NCI-H1417 (cell line): Measurements from ENCODE around the gene CAMTA1.
A peak's percentile ranks its signal among the peaks of the same experiment; 100 is the strongest.
"Not testable (repeated sequence)": the region's sequence is repeated elsewhere in the genome, so short reads cannot be mapped to it uniquely, and the experiment has no call there.

ENCODE experiments used
- DNase-seq, 3 experiments: peaks; one replicate each; lab custom pipeline; 2025; lab: John Stamatoyannopoulos, UW

CAMTA1 gene

DNA sequence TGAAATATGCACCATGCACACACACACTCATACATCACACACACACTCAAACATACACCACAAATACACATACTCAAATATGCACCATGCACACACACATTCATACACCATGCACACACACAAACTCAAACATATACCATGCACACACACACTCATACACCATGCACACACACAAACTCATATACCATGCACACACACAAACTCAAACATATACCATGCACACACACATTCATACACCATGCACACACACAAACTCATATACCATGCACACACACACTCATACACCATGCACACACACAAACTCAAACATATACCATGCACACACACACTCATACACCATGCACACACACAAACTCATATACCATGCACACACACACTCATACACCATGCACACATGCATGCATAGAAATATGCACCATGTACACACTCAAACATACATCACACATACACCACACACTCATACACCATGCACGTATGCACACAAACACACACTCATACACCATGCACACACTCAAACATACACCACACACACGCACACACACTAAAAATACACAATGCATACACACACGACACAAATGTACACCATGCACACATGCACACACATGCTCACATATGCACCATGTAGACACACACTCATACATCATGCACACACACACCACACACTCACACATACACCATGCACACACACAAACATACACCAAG is 362.5 kb downstream of the CAMTA1 start:
- not testable (repeated sequence) for DNase-seq

- DNase-seq: no peak
Measured at GRCh38 chr1:7149080-7149838, 364.0 kb downstream of the CAMTA1 start.

- peak in 1 of 3 experiments; percentile 6 for DNase-seq
Measured at GRCh38 chr1:7150724-7151280, 365.5 kb downstream of the CAMTA1 start.

DNA sequence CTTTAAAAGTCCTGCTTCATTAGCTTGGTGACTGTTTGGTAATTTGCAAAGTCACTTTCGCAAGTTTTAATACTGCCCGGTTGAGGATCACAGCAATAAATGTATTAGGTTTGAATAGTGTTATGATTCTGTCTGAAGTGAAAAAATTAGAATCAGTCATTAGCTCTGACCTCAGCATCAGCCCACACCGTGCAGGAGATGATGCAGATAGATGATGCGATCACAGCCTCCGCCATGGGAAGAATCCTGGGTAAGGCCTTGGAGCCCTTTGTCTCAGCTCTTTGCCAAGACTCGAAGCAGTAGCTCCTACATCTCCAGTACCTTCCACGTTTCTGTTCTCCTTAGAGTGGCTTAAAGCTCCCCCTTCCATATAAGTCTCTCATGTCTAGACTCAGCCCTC is 366.7 kb downstream of the CAMTA1 start:
- no peak for DNase-seq

- DNase-seq: no peak
Measured at GRCh38 chr1:7152655-7153054, 367.4 kb downstream of the CAMTA1 start.

- peak in 1 of 3 experiments; percentile 18 for DNase-seq
Measured at GRCh38 chr1:7153464-7153863, 368.2 kb downstream of the CAMTA1 start.

DNA sequence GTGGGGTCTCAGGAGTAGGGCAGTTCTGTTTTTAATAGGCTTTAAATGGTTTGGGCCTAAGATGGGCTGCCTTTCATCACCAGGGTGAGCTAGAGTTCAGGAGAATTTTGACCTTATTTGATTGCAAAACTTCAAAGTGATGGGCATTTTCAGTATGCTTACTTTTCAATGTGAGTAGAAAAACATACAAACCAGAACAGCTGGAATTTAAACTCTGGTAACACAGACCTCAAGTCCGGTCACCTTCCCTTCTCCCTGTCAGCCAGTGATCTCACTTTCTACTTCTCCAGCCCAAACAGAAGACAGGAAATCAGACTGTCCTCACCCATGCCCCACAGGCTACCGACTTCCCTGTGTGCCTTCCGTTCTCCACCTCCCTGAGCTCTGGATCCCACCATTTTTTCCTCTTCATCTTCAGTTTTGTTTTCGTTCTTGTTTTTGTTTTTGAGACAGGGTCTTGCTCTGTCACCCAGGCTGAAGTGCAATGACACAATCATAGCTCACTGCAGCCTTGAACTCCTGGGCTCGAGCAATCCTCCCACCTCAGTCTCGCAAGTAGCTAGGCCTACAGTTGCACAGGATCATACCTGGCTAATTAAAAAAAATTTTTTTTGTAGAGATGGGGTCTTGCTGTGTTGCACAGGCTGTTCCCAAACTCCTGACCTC is 374.0 kb downstream of the CAMTA1 start:
- DNase-seq: no peak

GRCh38 chr1:7168554-7168953 is 383.3 kb downstream of the CAMTA1 start:
- not testable (repeated sequence) for DNase-seq

GRCh38 chr1:7171168-7171567 is 385.9 kb downstream of the CAMTA1 start:
- no peak for DNase-seq

DNA sequence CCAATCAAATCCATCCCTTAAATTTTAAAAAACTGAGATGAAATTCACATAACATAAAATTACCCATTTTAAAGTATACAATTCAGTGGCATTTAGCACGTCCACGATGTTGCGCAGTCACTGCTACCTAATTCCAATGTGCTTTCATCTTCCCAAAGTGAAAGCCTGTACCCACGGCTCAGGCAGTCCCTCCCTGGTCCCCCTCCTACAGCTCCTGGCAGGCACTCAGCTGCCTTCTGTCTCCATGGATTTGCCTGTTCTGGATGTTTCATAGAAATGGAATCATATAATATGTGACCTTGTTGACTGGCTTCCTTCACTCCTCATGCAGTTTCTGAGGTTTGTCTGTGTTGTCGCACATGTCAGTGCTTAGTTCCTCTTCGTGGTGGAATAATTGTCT is 386.3 kb downstream of the CAMTA1 start:
- no peak for DNase-seq

DNA sequence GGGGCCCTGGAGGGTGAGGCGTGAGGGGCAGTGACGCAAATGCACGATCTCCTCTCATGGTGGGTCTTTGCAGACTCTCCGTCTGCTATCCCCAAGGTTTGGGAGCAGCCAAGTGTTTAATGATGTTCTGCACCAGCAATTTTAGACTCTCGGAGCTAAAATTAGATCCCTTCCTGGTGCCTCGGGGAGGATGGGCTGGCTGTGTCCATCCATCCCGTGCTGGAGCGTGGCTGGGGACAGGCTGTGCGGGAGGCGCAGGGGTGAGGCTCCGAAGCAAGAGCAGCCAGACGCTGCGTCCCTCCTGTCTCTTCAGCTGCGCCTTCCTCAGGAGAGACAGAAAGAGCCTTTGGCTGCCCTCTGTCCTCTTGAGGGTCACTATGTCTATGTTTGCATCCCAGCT is 387.6 kb downstream of the CAMTA1 start:
- DNase-seq: peak in 1 of 3 experiments; percentile 10

DNA sequence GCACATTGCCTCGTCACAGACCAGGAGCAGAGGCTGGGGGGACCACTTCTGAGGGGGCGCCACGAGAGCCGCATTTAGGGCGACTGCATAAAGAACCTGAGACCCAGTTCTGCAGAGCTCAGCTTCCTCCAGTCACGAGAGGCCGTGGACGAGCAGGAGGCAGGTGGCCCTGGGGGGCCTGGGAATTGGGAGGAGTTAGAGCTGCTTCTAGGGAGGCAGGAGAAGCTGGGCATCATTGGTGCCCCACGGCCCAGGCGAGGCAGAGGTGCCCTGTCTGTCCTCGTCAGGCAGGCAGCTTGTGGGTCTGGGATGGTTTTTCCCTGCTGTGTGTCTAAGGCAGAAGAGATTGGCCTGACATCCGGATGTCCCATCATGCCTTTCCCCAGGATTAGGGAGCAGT is 389.3 kb downstream of the CAMTA1 start:
- DNase-seq: no peak

DNA sequence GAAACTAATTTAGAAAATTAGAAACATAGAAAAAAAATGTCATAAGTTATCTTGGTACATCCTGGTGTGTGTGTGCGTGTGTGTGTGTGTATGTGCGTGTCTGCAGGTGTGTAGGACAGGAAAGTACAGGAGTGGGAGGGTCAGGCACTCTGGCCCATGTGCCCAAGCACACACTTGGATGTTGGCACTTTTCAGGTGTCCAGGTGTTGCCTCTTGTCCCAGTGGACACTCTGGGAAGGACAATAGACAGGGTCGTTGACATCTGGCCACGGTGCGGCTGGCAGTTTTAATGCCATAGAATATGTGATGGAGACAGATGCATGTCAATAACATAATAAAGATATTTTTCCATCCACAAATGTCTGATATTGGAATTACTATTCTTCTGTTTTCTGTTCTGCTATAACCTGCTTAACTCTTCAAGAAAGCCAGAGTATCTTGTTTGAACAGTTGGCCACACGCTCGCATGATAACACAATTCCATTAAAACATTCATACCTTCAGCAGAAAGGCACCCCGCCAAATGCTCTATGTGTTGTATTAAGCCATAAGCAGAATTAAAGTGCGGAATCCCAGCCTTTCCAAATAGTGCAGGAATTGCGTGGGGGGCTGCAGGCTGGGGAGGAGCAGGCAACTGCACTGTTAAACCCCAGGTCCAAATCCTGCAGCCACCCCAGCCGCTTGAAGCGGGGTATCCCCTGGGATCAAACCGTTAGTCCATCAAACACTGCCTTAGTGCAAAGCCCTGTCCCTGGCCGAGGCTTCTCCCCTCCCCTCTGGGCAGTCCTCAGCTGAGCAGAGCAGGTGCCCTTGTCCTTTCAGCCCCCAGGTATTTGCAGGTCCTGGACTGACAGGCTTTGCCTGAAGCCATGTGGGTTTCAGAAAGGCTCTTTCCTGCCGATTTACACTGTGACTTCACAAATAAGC is 390.0 kb downstream of the CAMTA1 start:
- no peak for DNase-seq

GRCh38 chr1:7177021-7177420 is 391.8 kb downstream of the CAMTA1 start:
- no peak for DNase-seq

DNA sequence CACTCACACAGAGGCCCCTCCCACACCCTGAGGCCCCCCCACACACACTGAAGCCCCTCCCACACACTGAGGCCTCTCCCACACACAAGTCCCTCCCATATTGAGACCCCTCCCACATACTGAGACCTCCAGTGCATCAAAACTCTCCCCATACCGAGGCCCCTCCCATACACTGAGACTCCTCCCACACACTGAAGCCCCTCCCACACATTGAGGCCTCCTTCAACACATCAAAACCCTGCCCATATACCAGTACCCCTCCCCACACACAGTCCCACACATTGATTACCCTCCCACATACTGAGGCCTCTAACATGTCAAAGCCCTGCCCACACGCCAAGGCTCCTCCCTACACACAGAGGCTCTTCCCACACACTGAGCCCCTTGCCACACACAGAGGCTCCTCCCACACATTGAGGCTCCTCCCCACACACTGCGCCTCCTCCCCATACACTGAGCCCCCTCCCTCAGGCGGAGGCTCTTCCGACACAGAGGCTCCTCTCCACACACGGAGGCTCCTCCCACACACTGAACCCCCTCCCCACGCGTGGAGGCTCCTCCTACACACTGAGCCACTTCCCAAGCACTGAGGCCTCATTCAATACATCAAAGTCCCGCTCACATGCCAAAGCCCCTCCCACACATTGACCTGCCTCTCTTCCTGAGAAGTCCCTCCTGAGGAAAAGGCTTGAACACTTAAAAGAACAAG is 392.3 kb downstream of the CAMTA1 start:
- no peak for DNase-seq

DNA sequence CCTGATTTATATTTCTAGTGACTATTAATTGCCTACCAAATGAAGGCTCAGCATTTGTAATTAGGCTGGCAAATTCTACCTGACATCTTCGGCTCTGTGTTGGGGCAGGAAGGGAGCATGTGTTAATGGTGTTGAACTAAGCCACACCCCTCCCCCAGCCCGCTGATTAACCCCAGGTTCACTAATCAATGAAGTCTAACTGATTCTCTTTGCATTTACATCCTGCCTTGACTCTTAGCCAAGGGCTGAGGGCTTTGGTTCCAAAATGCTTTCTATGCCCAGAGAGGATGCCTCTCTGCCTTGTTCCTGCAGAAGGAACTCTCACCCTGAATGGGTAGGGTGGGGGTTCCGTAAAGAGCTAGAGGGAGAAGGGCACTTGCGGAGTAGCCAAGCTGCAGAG is 393.1 kb downstream of the CAMTA1 start:
- DNase-seq: no peak

DNA sequence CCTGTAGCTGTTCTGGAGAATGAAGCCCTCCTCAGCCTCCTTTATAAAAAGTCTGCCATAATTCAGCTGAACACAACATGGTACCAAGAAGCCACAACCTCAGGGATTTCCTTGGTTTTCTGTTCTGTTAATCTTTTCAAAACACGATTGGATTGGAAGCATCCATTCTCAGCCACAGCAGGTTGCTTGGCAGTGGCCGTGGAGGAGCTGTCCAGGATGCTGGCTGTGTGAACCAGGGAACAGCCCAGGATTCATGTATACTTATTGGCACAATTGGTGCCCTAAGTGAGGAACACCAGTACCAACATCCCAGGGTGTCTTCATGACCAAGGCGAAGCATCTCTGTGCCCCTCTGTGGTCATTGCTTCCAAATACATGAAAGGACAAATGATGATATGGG is 393.5 kb downstream of the CAMTA1 start:
- no peak for DNase-seq

- no peak for DNase-seq
Measured at GRCh38 chr1:7185721-7186120, 400.5 kb downstream of the CAMTA1 start.

DNA sequence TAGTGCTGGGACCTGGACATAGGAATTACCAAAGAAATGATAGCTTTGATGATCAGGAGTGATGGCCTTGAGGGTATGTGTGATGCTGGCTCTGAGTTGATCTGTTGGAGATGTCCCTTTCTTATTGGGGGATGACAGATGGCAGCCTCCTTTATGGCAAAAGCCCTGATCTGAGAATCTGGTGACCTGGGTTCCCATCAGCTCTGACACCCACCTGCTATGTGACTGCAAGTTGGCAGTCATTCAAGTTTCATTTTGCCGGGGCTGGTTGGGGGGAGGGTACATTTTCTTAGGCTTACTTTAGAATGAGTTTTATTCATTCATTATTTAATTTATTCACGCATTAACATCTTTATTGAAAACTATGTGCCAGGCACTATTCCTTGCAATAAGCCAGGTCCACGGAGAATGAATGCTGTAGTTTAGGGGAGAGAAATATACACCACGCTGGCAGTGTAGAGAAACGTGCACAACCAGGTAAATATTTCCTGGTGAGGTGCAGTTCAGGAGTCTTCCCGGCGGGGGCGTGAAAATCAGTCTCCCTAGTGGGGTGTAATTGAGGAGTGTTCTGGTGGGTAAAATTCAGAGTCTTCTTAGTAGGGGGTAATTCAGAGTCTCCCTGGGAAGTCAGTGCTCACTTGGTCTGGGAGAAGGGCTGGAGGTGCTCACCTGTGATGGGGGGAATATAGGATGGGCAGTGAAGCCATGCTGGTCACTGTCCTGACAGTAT is 401.3 kb downstream of the CAMTA1 start:
- DNase-seq: no peak

GRCh38 chr1:7187112-7187493 is 401.8 kb downstream of the CAMTA1 start:
- DNase-seq: no peak
